Fibroblast of lung (primary cell): ENCODE data around the gene EIF1AD.

Source experiments
- CTCF ChIP-seq, 2 donors: IDR thresholded peaks in 1 of 2; conservative IDR thresholded peaks in 1 of 2; 1 replicate in 1 of 2; 2 replicates in 1 of 2; pipeline ENCODE4 v1.5.1; 2011 to 2012; ENCODE audit warnings: low read length in 2 of 2, control low read depth in 1 of 2, inconsistent platforms in 1 of 2, low read depth in 1 of 2, mild to moderate bottlenecking in 1 of 2
- EZH2 ChIP-seq: IDR thresholded peaks from 2 replicates; pipeline ENCODE4 v1.5.1; 2012; ENCODE audit warnings: low read length, control low read depth, mild to moderate bottlenecking; ENCODE audit errors: missing control alignments

GRCh38 chr11:66016793-66017177 is 14.8 kb upstream of the EIF1AD start:
- no peak for TF ChIP-seq CTCF (conservative IDR thresholded peaks at IDR 0.05 in 1 of 2, IDR thresholded peaks at IDR 0.05 in 1 of 2; ENCODE audit: low read depth in 1 of 2, low read length in 2 of 2)
- TF ChIP-seq EZH2 = no peak
